Stimulated activated naive CD4-positive, alpha-beta T cell treated with Interleukin-2 at 50 U/mL for 16 hours (primary cell): Measurements from ENCODE around the gene ATF6.

Source experiments
- DNase-seq: peaks from one replicate; lab custom pipeline; 2025; lab: John Stamatoyannopoulos, UW

Gene ATF6

DNA sequence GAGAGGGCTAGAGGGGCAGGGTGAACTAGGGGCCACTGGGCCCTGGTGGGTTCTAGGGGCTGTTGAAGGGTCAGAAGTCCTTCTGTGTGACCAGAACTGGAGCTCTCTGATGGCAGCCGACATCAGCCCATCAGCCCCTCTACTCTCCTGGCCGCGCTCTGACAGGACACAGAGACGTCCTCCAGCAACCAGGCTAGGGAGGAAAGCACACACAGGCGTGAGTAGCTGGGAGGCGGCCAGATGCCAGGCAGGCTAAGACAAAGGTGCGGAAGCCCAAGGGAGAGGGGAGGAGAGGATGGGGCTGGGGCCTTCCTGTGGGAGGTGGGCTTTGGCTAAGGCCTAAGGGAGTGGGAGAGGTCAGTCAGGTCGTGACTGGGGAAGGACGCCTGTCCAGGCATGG, 206.7 kb downstream of the ATF6 start:
- DNase-seq, result no peak

GRCh38 chr1:161973924-161974845, 208.1 kb downstream of the ATF6 start:
- DNase-seq, result no peak

DNA sequence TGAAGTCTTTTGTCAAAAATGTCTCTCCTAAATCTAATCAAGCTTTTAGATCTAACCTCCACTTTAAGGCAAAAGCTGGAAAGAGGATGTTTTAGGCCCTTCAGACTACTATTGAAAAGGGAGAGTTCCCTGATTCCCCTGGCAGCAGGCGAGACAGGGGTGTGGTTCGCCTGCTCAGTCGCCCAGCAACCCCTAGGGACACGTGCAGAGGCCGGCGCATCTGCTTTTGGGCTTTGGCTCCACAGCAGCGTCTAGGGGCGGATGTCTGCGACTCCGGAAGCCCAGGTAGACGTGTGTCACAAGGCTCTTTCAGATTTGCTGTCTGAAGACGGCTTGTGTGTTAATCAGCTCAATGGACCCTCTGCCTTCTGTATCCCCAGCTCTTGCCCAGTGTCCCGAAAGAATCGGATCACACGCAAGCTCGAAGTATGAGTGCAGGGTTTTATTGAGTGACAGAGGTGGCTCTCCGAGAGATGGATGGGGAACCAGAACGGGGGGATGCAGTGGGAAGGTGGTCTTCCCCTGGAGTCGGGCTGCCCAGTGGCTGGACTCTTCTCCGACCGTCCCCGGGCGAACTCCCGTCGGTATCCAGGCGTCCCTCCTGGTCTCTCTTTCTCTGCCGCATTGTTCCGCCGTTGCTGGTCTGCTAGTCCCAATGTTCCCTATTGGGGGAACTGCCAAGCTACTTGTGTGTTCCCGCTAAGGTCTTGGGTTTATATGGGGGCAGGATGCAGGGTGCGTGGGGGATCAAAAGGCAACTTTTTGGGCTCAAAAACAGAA, 212.1 kb downstream of the ATF6 start:
- no peak for DNase-seq

DNA sequence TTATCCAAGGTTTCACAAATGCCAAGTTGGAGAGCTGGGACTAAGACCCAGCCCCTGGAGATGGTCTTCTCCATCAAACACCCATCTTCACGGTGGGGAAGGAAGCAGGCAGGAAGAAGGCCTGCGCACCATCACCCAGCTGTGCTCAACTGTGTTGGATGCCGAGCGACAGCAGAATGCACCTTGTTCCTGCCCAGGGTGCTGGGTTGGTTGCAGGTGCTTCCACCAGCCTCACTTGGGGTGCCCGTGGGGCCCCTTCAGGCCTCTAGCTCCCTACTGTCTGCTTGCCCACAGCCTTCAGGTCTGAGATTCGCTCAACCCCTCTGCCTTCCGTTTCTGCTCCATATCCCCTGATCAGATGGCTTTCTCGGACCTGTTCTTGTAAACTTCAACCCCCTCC, 215.0 kb downstream of the ATF6 start:
- no peak for DNase-seq

GRCh38 chr1:161981735-161982506, 215.8 kb downstream of the ATF6 start:
- DNase-seq, result no peak

DNA sequence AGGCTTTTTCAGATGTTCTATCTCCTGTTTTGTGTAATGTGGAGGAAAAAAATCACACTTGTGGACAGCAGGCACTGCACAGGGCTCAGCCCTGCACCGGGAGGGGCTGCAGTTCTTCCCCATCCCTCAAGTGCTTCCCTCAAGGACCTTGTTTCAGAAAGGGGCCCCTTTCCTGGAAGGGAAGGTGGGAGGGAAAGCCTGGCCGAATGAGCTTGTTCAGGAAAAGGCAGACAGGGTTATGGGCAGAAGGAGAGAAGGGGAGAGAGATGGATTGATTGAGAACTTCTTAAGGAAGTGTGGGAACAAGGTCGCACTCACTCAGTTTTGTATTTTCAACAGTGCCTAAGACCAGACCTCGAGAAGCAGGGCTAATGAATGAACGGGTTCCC, 216.4 kb downstream of the ATF6 start:
- DNase-seq, result no peak

DNA sequence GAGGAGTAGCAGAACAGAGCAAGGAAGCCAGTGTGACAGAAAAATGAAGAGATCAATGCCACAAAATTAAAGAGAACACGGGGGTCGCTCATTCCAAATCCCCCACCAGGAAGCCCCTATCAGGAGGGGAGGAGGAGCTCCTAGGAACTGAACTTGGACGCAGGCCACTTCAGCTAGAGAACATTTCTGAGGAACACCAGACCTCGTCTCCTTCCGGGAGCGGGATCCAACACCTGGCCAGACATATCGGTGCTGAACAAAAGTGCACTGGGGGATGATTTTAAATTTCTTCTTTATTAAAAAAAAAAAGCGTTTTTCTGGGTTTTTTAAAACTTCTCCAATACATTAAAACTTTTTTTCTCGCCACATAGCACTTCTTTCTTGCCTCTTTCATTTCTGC, 216.8 kb downstream of the ATF6 start:
- DNase-seq, result no peak

DNA sequence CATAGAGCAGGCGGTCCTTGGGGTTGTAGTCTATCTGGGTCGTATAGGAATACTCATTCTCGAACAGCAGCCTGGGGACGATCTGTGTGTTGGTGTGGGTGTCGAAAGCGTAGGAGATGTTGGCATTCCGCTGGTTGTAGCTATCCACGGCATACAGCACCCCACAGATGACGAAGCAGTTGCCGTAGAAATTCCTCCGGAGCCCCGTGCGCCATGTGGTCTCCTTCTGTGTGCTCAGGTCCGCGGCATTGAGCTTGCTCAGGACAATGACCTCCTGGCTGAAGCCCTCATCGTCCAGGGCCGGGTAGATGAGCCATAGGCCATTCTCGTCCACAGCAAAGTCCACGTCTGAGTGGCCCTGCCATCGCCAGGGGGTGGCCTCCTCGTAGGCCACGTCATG, 217.6 kb downstream of the ATF6 start:
- DNase-seq, result no peak

- DNase-seq, result no peak
Measured at GRCh38 chr1:161985301-161985822, 219.2 kb downstream of the ATF6 start.

DNA sequence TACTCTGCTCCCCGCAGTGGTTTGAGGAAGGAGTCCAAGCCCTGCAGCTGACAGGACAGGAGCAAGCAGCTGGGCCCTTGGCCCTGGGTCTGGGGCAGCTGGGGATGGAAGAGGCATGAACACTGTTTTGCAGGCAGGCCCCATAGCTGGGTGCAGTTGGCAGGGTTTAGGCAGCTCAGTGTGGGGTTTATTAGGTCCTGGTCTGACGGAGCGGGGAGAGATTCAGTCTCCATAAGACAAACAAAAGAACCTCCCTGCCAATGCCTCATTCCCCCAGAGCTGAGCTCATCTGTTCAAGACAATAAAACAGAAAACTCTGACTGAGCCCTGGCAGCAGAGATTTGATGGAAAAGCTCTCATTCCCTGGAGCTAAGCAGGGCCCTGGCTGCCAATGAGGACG, 220.2 kb downstream of the ATF6 start:
- DNase-seq, result no peak

GRCh38 chr1:161987303-161987702, 221.2 kb downstream of the ATF6 start:
- DNase-seq, result no peak

- no peak for DNase-seq
Measured at GRCh38 chr1:161987872-161988271, 221.8 kb downstream of the ATF6 start.

DNA sequence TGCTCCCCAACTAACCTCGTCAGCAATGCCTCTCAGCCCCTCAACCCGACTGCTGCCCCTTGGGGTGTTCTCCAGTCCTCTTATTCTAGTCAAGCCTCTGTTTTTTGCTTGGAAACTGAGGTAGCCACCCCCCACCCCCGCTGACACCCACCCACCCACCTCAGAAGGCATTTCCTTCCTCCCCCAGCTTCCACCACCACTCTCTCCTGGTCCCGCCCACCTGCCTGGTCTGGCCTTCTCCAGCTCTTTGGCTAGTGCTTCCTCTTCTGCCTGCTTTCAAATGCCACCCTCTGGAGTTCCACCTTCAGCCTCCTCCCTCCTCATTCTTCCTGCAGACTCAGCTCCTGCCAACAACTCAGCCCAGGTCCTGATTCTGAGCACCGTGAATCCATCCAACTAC, 222.3 kb downstream of the ATF6 start:
- no peak for DNase-seq

DNA sequence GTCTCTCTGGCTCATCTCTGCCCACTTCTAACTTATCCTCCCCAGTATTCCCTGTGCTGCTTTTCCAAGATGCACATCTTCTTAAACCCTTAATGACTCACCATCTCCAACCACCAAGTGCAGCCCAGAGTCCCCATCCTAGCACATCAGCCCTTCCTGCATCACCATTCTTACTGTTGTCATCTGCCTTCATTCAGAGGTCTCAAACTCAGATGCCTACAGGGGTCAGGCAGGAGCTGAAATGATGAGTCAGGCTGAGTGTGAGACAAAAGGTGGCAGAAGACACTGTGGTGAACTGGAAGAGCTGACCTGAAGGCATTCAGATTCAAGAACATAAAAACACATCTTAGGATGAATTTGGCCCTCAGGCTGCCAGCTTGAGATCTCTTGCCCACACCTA, 223.0 kb downstream of the ATF6 start:
- no peak for DNase-seq

GRCh38 chr1:161989786-161990185, 223.7 kb downstream of the ATF6 start:
- no peak for DNase-seq

GRCh38 chr1:161993576-161993975, 227.5 kb downstream of the ATF6 start:
- no peak for DNase-seq

DNA sequence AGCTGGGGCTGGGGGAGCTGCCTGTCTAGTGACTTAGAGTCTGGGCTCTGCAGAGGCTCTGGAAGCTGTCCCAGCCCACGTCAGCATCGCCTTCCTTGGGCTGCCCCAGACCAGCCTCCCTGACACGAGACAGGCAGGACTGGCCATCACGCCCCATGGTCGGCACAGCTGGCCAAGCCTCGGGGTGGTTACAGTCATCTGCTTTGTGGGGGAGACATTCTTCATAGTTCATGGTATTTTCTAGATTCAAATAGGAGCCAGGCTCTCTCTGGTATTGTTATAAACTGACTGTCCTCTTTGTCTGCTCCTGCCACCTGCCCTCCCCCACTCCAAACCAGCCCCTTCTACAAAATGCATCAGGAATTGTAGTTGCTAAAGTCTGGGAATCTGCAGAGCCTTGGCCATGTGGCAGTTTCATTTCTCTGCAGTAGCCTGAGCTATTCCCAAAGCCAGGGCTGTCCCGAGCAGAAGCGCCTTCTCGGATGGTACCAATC, 228.1 kb downstream of the ATF6 start:
- no peak for DNase-seq

DNA sequence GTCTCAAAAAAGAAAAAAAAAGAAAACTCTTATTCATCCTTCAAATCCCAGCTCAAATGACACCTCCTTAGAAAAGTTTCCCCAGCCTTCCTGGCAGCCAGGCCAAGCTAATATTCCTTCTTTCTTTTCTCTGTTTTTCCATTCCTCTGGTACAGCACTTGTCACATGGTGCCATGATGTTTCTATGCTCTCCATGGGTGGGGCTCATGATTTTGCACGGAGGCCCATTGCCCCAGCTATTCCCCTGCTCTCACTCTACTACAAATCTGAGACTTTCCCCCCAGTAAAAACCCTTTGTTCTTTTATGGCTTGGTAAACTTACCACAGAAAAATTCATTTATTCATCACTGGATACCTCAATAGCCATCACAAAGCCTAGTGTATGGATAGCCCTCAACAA, 231.0 kb downstream of the ATF6 start:
- DNase-seq, result no peak

DNA sequence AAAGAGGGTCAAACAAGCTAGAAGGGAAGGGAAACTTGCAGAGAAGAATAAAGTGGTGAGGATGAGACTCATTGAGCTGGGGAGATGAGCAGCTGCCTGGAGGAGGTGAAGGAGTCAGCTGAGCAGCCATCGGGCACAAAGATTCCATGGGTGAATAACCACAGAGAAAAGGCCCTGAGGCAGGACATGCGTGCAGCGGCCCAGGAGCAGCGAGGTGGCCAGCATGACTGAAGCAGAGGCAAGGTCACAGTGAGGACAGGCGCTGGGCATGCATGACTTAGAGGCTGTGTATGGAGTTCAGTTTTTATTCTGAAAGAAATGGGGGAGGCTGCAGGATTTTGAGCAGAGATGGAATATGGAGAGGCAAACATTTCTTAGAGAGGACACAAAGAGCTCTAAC, 232.7 kb downstream of the ATF6 start:
- no peak for DNase-seq

GRCh38 chr1:161999301-162000052, 233.4 kb downstream of the ATF6 start:
- DNase-seq, result no peak

- DNase-seq, result no peak
Measured at GRCh38 chr1:162000053-162000420, 233.9 kb downstream of the ATF6 start.
